Measurements from ENCODE around the gene SRPK2.

SRPK2 gene

GRCh38 chr7:105164751-105165150 lies 224.0 kb downstream of the SRPK2 start:
- H3K36me3 ChIP-seq (ENCODE audit: control insufficient read depth in 2 of 2, insufficient read depth in 1 of 2, low read length in 2 of 2), result peaks cover 0 to 39% of the 10 kb centered on the region in 2 experiments
- CTCF ChIA-PET, result interaction anchor here (0.8 kb wide), 1 partner anchor 11 kb away, joined by 3 read pairs; no protein-coding TSS in a partner anchor
- no peaks in the 10 kb centered on the region for H3K9me3 ChIP-seq (ENCODE audit: control insufficient read depth, insufficient read depth, low read depth, low read length)
- no peak overlapping the region for H3K4me3 ChIP-seq (ENCODE audit: low read depth, low read length)
- no peaks in the 10 kb centered on the region for H3K4me1 ChIP-seq (ENCODE audit: control insufficient read depth, insufficient read depth, low read length)
- no peak overlapping the region for H3K27ac ChIP-seq (ENCODE audit: extremely low read depth, low read depth, low read length)
- POLR2A ChIA-PET, result no interaction called here
- TF ChIP-seq ZNF843 (tag by site-specific recombination; IDR thresholded peaks at IDR 0.05) (no peak), ZNF701 (tag by site-specific recombination; IDR thresholded peaks at IDR 0.05) (no peak), GFI1B (tag by site-specific recombination; IDR thresholded peaks at IDR 0.05) (no peak), ZNF157 (tag by site-specific recombination; IDR thresholded peaks at IDR 0.05) (no peak)

GRCh38 chr7:105163718-105164117 lies 225.0 kb downstream of the SRPK2 start:
- H3K36me3 ChIP-seq (ENCODE audit: control insufficient read depth in 2 of 2, insufficient read depth in 1 of 2, low read length in 2 of 2), result peaks cover 0 to 39% of the 10 kb centered on the region in 2 experiments
- CTCF ChIA-PET, result interaction anchor here (0.7 kb wide), 1 partner anchor 238 kb away, joined by 3 read pairs; no protein-coding TSS in a partner anchor
- POLR2A ChIA-PET, result no interaction called here

GRCh38 chr7:105161366-105161765 lies 227.4 kb downstream of the SRPK2 start:
- Histone ChIP-seq H3K4me1 (ENCODE audit: control insufficient read depth, insufficient read depth, low read length) (no peaks in the 10 kb centered on the region), H3K27ac (ENCODE audit: extremely low read depth, low read depth, low read length) (no peak overlapping the region), H3K4me3 (ENCODE audit: low read depth, low read length) (no peak overlapping the region), H3K9me3 (ENCODE audit: control insufficient read depth, insufficient read depth, low read depth, low read length) (no peaks in the 10 kb centered on the region), H3K36me3 (ENCODE audit: control insufficient read depth in 2 of 2, insufficient read depth in 1 of 2, low read length in 2 of 2) (peaks cover 0 to 23% of the 10 kb centered on the region in 2 experiments)
- ChIA-PET CTCF (no interaction called here), POLR2A (no interaction called here)
- TF ChIP-seq ZNF211 (tag by site-specific recombination; IDR thresholded peaks at IDR 0.05; ENCODE audit: low read depth) (no peak), ZNF26 (tag by site-specific recombination; IDR thresholded peaks at IDR 0.05) (no peak), ZNF521 (tag by site-specific recombination; IDR thresholded peaks at IDR 0.05) (no peak), PRDM10 (tag by site-specific recombination; IDR thresholded peaks at IDR 0.05) (no peak), ZBTB11 (tag by site-specific recombination; conservative IDR thresholded peaks at IDR 0.05; ENCODE audit: low read depth) (no peak), GFI1B (tag by site-specific recombination; IDR thresholded peaks at IDR 0.05) (no peak), ZNF561 (tag by site-specific recombination; IDR thresholded peaks at IDR 0.05; ENCODE audit: borderline replicate concordance) (no peak), ZNF48 (tag by site-specific recombination; IDR thresholded peaks at IDR 0.05) (no peak), RBAK (tag by site-specific recombination; IDR thresholded peaks at IDR 0.05) (no peak), ZBTB7A (tag by site-specific recombination; IDR thresholded peaks at IDR 0.05; ENCODE audit: low read depth) (no peak)

More at GRCh38 chr7:105163718-105164117, 225.0 kb downstream of the SRPK2 start:
- Histone ChIP-seq H3K4me1 (ENCODE audit: control insufficient read depth, insufficient read depth, low read length) (no peaks in the 10 kb centered on the region), H3K27ac (ENCODE audit: extremely low read depth, low read depth, low read length) (no peak overlapping the region), H3K9me3 (ENCODE audit: control insufficient read depth, insufficient read depth, low read depth, low read length) (no peaks in the 10 kb centered on the region), H3K4me3 (ENCODE audit: low read depth, low read length) (no peak overlapping the region)
- TF ChIP-seq ZNF621 (tag by site-specific recombination; IDR thresholded peaks at IDR 0.05), result no peak
- TF ChIP-seq INSM2 (tag by site-specific recombination; IDR thresholded peaks at IDR 0.05), result no peak
- TF ChIP-seq ZNF221 (tag by site-specific recombination; IDR thresholded peaks at IDR 0.05; ENCODE audit: borderline replicate concordance), result no peak
- no peak for TF ChIP-seq ZNF214 (tag by site-specific recombination; IDR thresholded peaks at IDR 0.05; ENCODE audit: borderline replicate concordance)
- TF ChIP-seq ZNF488 (tag by site-specific recombination; IDR thresholded peaks at IDR 0.05), result no peak

Data from HEK293 (cell line).